ENCODE measurements around the gene TEX38.
"Not testable (repeated sequence)": the region's sequence is repeated elsewhere in the genome, so short reads cannot be mapped to it uniquely, and the experiment has no call there.

The TEX38 gene

GRCh38 chr1:46689897-46690296 lies 18.2 kb downstream of the TEX38 start:
- no peak for DNase-seq

- peak; percentile 31 for DNase-seq
Measured at GRCh38 chr1:46690931-46691421, 19.3 kb downstream of the TEX38 start.

- DNase-seq = no peak
Measured at GRCh38 chr1:46691997-46692790, 20.5 kb downstream of the TEX38 start.

- DNase-seq = no peak
Measured at GRCh38 chr1:46692811-46693770, 21.4 kb downstream of the TEX38 start.

GRCh38 chr1:46694676-46695075 lies 23.0 kb downstream of the TEX38 start:
- not testable (repeated sequence) for DNase-seq

- no peak for DNase-seq
Measured at GRCh38 chr1:46697053-46697452, 25.4 kb downstream of the TEX38 start.

- no peak for DNase-seq
Measured at GRCh38 chr1:46699666-46700065, 28.0 kb downstream of the TEX38 start.

- DNase-seq = no peak
Measured at GRCh38 chr1:46703927-46704641, 32.4 kb downstream of the TEX38 start.

GRCh38 chr1:46705408-46705807 lies 33.8 kb downstream of the TEX38 start:
- DNase-seq = no peak

- DNase-seq = no peak
Measured at GRCh38 chr1:46708121-46708520, 36.5 kb downstream of the TEX38 start.

GRCh38 chr1:46714976-46715375 lies 43.3 kb downstream of the TEX38 start:
- DNase-seq = no peak

- DNase-seq = no peak
Measured at GRCh38 chr1:46717654-46718053, 46.0 kb downstream of the TEX38 start.

- DNase-seq = no peak
Measured at GRCh38 chr1:46718340-46718726, 46.7 kb downstream of the TEX38 start.

- DNase-seq = peak; percentile 94
Measured at GRCh38 chr1:46718727-46719622, 47.3 kb downstream of the TEX38 start, which contains the start of gene EFCAB14. EFCAB14 (minus strand) TSS chr1:46719114; CDS start chr1:46718087, 1,027 bp downstream.

- peak; percentile 5 for DNase-seq
Measured at GRCh38 chr1:46719689-46720088, 48.0 kb downstream of the TEX38 start.

- DNase-seq = not testable (repeated sequence)
Measured at GRCh38 chr1:46720319-46720718, 48.7 kb downstream of the TEX38 start.

GRCh38 chr1:46721204-46721603 lies 49.5 kb downstream of the TEX38 start:
- no peak for DNase-seq

GRCh38 chr1:46721686-46722205 lies 50.1 kb downstream of the TEX38 start:
- no peak for DNase-seq
